ENCODE data around the gene PLOD2. TPM values are rescaled to one million over a fixed set of nuclear protein-coding genes. Genes with fewer than 3 reads are reported as not detected.

The PLOD2 gene
- total RNA-seq, 1 donor from 2014 or later: 1.4 TPM

DNA sequence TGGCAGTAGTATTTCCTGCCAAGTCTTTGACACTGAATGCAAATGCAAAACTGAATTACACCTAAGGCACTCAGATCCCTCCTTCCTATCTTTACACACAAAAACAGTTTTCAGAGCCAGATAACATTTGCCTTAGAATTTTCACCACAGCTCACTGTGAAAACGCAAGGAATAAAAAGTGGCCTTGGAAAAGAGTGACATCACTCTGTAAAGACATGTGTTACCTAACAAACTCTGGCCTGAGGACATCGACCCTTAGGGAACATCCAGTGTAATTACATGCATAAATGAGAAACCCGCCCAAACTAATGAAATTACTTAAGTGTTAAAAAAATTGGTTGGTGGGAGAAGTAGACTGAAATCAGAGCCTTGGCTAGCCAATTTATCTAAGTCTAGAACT, 88.9 kb downstream of the PLOD2 start:
- no peaks in the 10 kb centered on the region for H3K4me1 Mint-ChIP-seq (ENCODE audit: low read depth)
- no peak overlapping the region for H3K4me3 Mint-ChIP-seq
- no peaks in the 10 kb centered on the region for H3K9me3 Mint-ChIP-seq
- H3K36me3 Mint-ChIP-seq (ENCODE audit: low read depth): no peaks in the 10 kb centered on the region
- intact Hi-C loops (cut with micrococcal nuclease): no loop called here
- H3K27me3 Mint-ChIP-seq (ENCODE audit: insufficient read depth): no peaks in the 10 kb centered on the region
- DNase-seq (ENCODE audit: low spot score): no peak
- H3K27ac Mint-ChIP-seq: no peak overlapping the region

DNA sequence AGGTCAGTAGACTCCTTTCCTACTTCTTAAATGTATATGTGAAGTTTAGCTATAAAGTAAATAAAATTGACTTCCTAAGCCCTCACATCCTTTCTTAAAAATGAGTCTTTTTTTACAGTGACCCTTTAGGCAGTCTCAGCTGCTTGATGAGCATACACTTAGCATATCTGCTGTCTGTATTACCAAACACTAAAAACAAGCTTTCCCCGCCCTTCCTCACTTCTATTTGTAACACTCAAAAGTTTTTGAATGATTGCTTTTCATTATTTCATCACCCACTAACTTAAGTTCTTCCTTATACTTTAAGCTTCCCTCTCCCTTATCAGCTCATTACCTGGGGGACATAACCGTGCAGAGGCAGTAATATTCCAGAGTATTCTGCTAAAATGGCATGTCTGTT, 89.4 kb downstream of the PLOD2 start:
- Mint-ChIP-seq H3K27me3 (ENCODE audit: insufficient read depth) (no peaks in the 10 kb centered on the region), H3K4me3 (no peak overlapping the region), H3K9me3 (no peaks in the 10 kb centered on the region), H3K36me3 (ENCODE audit: low read depth) (no peaks in the 10 kb centered on the region), H3K4me1 (ENCODE audit: low read depth) (no peaks in the 10 kb centered on the region), H3K27ac (no peak overlapping the region)
- DNase-seq (ENCODE audit: low spot score): no peak
- intact Hi-C loops (cut with micrococcal nuclease): no loop called here

DNA sequence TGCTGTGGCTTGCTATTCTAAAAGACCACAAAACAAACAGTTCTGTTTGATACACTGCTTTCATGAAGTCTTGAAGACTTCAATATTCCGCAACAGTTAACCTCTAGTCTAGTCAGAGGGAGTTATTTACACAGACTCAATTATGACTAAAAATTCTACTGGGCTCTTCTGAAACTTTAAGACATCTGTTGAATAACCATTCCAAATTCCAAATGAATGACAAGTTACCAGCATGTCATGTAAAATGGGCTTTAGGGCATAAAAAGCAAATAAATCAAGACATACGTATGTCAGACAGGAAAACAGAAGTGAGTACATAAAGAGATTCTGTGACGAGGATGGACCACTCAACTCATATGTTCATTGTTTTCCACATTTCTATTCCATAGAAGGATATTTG, 93.9 kb downstream of the PLOD2 start:
- no peaks in the 10 kb centered on the region for H3K9me3 Mint-ChIP-seq
- no peaks in the 10 kb centered on the region for H3K4me1 Mint-ChIP-seq (ENCODE audit: low read depth)
- no peak overlapping the region for H3K4me3 Mint-ChIP-seq
- no peak overlapping the region for H3K27ac Mint-ChIP-seq
- no peaks in the 10 kb centered on the region for H3K27me3 Mint-ChIP-seq (ENCODE audit: insufficient read depth)
- no peak for DNase-seq (ENCODE audit: low spot score)
- no peaks in the 10 kb centered on the region for H3K36me3 Mint-ChIP-seq (ENCODE audit: low read depth)
- intact Hi-C loops (cut with micrococcal nuclease): loop anchor here (5.0 kb wide), 1 partner anchor 1125 kb away; no protein-coding TSS in a partner anchor

DNA sequence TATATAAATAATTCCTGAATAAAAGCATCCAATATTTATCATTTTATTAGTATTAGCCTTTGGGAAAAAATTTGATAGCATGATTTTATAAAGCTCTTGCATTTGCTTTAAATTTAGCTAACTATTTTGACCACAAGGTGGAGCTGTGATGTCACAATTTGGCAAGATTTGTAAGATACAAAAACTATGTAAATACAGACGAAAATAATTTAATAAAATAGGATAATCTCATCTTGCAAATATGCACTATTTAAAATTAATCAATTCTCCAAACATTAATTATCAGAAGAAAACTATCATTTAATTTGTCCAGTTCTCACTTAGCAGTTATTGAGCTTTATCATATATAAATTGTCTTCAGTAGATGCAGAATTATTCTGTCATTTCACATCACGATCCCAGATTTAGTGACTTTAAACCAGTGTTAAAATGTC, 95.4 kb downstream of the PLOD2 start:
- Mint-ChIP-seq H3K4me3 (no peak overlapping the region), H3K27me3 (ENCODE audit: insufficient read depth) (no peaks in the 10 kb centered on the region), H3K36me3 (ENCODE audit: low read depth) (no peaks in the 10 kb centered on the region), H3K4me1 (ENCODE audit: low read depth) (no peaks in the 10 kb centered on the region), H3K27ac (no peak overlapping the region), H3K9me3 (no peaks in the 10 kb centered on the region)
- intact Hi-C loops (cut with micrococcal nuclease): loop anchor here (1.0 to 5.0 kb wide), 4 partner anchors 121 to 1127 kb away; no protein-coding TSS in a partner anchor
- DNase-seq (ENCODE audit: low spot score): no peak

DNA sequence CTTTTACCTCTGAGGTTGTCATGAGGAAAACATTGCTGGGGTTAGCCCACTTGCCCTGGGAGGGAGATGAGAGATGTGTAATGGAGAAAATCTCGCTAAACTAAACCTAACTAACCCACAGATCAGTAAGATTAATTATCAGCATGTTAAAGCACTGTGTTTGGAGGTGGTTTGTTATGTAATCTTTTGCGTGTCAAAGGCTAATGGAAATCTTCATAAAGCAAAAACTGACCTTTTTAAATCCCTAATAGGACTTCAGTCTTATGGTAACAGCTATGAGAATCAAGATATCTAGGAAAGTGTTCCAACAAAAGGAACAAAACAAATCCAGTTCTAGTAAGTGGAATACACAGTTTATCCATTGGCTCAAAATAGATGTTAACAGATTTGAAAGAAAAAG, 102.7 kb downstream of the PLOD2 start:
- Mint-ChIP-seq H3K4me1 (ENCODE audit: low read depth) (no peaks in the 10 kb centered on the region), H3K27ac (no peak overlapping the region), H3K4me3 (no peak overlapping the region), H3K36me3 (ENCODE audit: low read depth) (no peaks in the 10 kb centered on the region), H3K27me3 (ENCODE audit: insufficient read depth) (no peaks in the 10 kb centered on the region), H3K9me3 (no peaks in the 10 kb centered on the region)
- no peak for DNase-seq (ENCODE audit: low spot score)
- intact Hi-C loops (cut with micrococcal nuclease): no loop called here

DNA sequence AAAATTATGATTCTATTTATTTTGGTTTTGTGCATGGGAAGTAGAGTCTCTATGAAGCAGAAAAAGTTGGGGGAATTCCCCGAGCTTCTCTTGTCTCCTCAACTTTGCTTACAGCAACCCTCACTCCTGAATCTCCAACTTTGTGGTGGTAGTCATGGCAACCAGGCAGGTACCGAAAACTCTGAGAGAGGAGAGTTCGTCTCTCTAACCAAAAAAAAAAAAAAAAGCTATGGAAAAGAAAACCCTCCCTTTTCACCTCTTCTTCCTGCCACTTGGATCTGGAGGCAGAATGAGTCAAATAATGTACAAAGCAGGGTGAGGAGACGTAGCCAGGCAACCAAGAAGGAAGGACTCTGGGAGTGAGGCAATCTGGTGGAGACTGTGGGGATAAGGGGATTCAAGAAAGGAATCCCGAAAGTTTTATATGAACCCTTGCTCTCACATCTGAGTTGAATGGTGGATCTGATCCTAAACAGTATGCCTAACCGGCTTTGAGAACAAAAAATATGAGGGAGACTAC, 108.1 kb downstream of the PLOD2 start:
- DNase-seq (ENCODE audit: low spot score): no peak

DNA sequence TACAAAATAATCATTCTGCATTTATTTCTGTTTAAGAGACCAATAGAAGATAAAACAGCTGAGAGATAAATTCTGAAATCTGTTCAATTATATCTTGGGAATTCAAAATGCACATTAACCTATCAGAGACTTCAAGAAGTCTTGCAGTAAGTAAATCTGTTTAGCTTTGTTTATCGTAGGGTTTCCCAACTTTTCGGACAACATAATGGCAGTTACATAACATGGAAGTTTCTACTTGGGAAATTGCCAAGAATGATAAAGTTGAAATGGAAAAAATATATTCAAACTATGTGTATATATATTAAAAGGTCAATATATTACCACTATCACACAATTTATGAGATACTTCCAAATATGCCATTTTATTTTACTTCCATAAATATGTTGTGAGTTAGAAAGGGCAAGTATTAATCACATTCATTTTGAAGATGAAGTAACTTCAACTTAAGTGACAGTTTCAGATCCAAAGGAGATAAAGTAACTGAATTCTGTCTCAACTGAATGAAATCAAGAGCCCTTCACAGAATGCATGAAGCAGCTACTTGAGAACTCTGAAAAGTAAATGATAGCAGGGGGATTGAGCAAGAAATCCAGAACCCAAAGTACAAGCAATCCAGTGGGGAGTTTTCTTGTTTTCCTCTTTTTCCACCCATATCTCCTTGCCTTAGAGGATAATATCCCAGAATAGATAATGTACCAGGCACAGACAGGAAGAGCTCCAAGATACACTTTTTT, 108.8 kb downstream of the PLOD2 start:
- Mint-ChIP-seq H3K27me3 (ENCODE audit: insufficient read depth) (no peaks in the 10 kb centered on the region), H3K36me3 (ENCODE audit: low read depth) (no peaks in the 10 kb centered on the region), H3K4me1 (ENCODE audit: low read depth) (no peaks in the 10 kb centered on the region), H3K4me3 (no peak overlapping the region), H3K9me3 (no peaks in the 10 kb centered on the region), H3K27ac (no peak overlapping the region)
- DNase-seq (ENCODE audit: low spot score): no peak
- intact Hi-C loops (cut with micrococcal nuclease): no loop called here

More for the DNA sequence above, 108.1 kb downstream of the PLOD2 start:
- no peaks in the 10 kb centered on the region for H3K36me3 Mint-ChIP-seq (ENCODE audit: low read depth)
- H3K9me3 Mint-ChIP-seq: no peaks in the 10 kb centered on the region
- H3K4me3 Mint-ChIP-seq: no peak overlapping the region
- intact Hi-C loops (cut with micrococcal nuclease): no loop called here
- no peaks in the 10 kb centered on the region for H3K27me3 Mint-ChIP-seq (ENCODE audit: insufficient read depth)
- no peaks in the 10 kb centered on the region for H3K4me1 Mint-ChIP-seq (ENCODE audit: low read depth)
- no peak overlapping the region for H3K27ac Mint-ChIP-seq

DNA sequence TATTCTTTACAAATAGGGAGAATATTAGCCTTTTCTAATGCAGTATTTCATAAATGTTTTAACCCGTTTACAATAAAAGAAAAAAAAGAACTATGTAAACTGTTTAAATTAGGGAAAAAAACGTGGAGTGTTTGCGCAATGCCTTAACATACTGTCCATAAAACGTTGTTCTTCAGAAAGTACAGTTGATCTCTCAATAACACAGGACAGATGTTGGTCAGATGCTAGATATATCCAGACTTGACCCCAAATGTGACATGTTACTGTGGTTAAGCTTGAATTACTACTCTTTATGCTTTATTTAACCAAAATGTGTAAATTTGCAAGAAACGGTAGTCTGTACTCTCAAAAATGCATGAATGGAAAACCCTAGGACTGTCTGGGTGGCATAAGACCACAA, 110.3 kb downstream of the PLOD2 start:
- H3K4me1 Mint-ChIP-seq (ENCODE audit: low read depth): no peaks in the 10 kb centered on the region
- intact Hi-C loops (cut with micrococcal nuclease): no loop called here
- no peaks in the 10 kb centered on the region for H3K9me3 Mint-ChIP-seq
- DNase-seq (ENCODE audit: low spot score): no peak
- H3K36me3 Mint-ChIP-seq (ENCODE audit: low read depth): no peaks in the 10 kb centered on the region
- H3K27ac Mint-ChIP-seq: no peak overlapping the region
- no peaks in the 10 kb centered on the region for H3K27me3 Mint-ChIP-seq (ENCODE audit: insufficient read depth)
- H3K4me3 Mint-ChIP-seq: no peak overlapping the region

DNA sequence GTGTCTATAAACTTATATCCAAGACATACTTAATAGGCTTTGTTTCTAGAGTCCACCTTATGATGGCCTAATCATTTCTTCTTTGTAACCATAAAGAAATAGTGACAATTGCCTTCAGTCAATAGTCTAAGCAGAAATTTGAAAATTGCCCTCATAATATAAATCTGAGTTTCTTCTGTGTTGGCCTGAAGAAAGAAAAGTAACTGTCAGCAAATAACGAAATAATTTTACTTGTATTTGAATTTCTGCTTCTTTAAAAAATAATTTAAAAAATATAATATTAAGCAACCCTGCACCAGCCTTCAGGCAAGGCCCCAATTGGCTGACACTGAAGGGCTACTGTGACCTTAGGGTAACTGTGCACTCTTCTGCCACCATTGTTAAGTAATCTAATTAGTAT, 113.5 kb downstream of the PLOD2 start:
- Mint-ChIP-seq H3K4me3 (no peak overlapping the region), H3K4me1 (ENCODE audit: low read depth) (no peaks in the 10 kb centered on the region), H3K36me3 (ENCODE audit: low read depth) (no peaks in the 10 kb centered on the region), H3K9me3 (no peaks in the 10 kb centered on the region), H3K27ac (no peak overlapping the region), H3K27me3 (ENCODE audit: insufficient read depth) (no peaks in the 10 kb centered on the region)
- DNase-seq (ENCODE audit: low spot score): no peak
- intact Hi-C loops (cut with micrococcal nuclease): no loop called here

DNA sequence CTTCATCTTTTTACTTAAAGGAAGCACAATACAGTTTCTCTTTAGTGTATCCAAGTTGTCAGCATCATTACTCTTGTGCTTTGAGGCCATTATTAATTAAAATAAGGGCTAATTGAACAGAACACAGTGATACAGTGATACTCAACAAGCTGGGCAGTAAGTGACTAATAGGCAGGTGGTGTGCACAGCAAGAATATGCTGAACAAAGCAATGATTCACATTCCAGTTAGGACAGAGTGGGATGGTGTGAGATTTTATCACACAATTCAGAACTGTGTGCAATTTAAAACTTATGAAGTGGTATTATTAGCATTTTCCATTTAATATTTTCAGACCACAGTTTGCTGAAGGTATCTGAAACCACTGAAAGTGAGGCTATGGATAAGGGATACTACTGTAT, 116.9 kb downstream of the PLOD2 start:
- H3K4me3 Mint-ChIP-seq: no peak overlapping the region
- no peaks in the 10 kb centered on the region for H3K36me3 Mint-ChIP-seq (ENCODE audit: low read depth)
- H3K27ac Mint-ChIP-seq: no peak overlapping the region
- no peak for DNase-seq (ENCODE audit: low spot score)
- no peaks in the 10 kb centered on the region for H3K27me3 Mint-ChIP-seq (ENCODE audit: insufficient read depth)
- intact Hi-C loops (cut with micrococcal nuclease): no loop called here
- no peaks in the 10 kb centered on the region for H3K9me3 Mint-ChIP-seq
- no peaks in the 10 kb centered on the region for H3K4me1 Mint-ChIP-seq (ENCODE audit: low read depth)

DNA sequence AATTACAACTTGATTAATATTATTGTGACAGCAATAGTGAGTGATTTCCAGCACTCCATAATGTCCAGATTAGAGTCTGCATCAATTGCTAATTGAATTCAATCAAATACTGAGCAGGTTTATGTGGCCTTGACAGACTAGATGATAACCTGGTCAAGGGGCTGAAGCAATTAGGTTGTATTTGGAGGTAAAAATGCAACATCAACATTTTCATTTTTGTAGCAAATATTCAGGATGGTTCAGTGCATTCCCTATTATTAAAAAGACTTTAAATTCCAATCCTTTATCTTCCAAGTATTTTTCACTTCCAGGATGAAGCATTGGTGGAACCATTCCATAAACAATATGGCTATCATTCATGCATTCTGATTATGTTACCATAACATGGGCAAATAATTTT, 120.4 kb downstream of the PLOD2 start:
- no peak for DNase-seq (ENCODE audit: low spot score)
- Mint-ChIP-seq H3K27me3 (ENCODE audit: insufficient read depth) (no peaks in the 10 kb centered on the region), H3K9me3 (no peaks in the 10 kb centered on the region), H3K27ac (no peak overlapping the region), H3K36me3 (ENCODE audit: low read depth) (no peaks in the 10 kb centered on the region), H3K4me1 (ENCODE audit: low read depth) (no peaks in the 10 kb centered on the region), H3K4me3 (no peak overlapping the region)
- intact Hi-C loops (cut with micrococcal nuclease): no loop called here

DNA sequence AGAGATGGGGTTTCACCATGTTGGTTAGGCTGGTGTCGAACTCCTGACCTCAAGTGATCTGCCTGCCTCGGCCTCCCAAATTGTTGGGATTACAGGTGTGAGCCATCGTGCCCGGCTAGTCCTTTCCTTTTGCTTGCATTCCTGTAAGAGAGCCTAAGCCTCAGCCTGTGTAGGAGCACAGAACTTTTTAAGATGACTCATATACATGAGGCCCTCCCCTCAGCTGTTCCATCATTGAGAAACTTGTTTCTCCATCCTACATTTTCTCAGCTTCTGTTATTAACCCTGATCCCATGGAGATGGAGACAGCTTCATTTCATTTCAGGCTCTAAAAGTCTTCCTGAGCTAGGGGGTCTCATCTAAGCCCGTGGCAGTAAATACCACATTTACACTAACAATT, 123.3 kb downstream of the PLOD2 start:
- no peak for DNase-seq (ENCODE audit: low spot score)
- Mint-ChIP-seq H3K27ac (no peak overlapping the region), H3K9me3 (no peaks in the 10 kb centered on the region), H3K36me3 (ENCODE audit: low read depth) (no peaks in the 10 kb centered on the region), H3K27me3 (ENCODE audit: insufficient read depth) (no peaks in the 10 kb centered on the region), H3K4me1 (ENCODE audit: low read depth) (no peaks in the 10 kb centered on the region), H3K4me3 (no peak overlapping the region)
- intact Hi-C loops (cut with micrococcal nuclease): no loop called here

DNA sequence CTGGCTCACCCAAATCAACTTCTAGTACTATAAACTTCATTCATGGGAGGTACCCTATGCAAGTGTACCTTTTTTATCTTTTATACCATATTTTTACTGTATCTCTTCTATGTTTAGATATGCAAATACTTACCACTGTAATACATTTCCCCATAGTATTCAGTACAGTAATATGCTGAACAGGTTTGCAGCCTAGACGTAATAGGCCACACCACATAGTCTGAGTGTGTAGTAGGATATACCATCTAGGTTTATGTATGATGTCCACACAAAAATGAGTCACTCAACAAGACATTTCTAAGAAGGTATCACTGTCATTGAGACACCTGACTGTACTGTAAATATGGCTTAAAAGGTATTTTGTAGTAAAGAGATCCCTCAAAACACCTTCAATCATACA, 124.7 kb downstream of the PLOD2 start:
- Mint-ChIP-seq H3K36me3 (ENCODE audit: low read depth) (no peaks in the 10 kb centered on the region), H3K27ac (no peak overlapping the region), H3K4me1 (ENCODE audit: low read depth) (no peaks in the 10 kb centered on the region), H3K9me3 (peaks cover 5% of the 10 kb centered on the region), H3K27me3 (ENCODE audit: insufficient read depth) (no peaks in the 10 kb centered on the region), H3K4me3 (no peak overlapping the region)
- no peak for DNase-seq (ENCODE audit: low spot score)
- intact Hi-C loops (cut with micrococcal nuclease): no loop called here

DNA sequence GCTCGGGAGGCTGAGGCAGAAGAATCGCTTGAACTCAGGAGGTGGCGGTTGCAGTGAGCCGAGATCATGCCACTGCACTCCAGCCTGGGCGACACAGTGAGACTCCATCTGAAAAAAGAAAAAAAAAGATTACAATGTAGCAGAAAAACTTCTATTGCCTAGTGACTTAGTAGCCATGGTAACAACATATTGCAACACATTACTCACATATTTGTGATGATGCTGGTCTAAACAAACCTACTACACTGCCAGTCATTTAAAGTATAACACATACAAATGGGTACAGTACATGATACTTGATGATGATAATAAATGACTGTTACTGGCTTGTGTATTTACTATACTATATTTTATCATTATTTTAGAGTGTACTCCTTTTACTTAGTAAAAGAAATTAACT, 125.6 kb downstream of the PLOD2 start:
- intact Hi-C loops (cut with micrococcal nuclease): no loop called here
- no peak overlapping the region for H3K27ac Mint-ChIP-seq
- H3K36me3 Mint-ChIP-seq (ENCODE audit: low read depth): no peaks in the 10 kb centered on the region
- H3K9me3 Mint-ChIP-seq: peaks cover 9% of the 10 kb centered on the region
- no peak overlapping the region for H3K4me3 Mint-ChIP-seq
- no peaks in the 10 kb centered on the region for H3K27me3 Mint-ChIP-seq (ENCODE audit: insufficient read depth)
- no peaks in the 10 kb centered on the region for H3K4me1 Mint-ChIP-seq (ENCODE audit: low read depth)
- DNase-seq (ENCODE audit: low spot score): no peak
